ENCODE results near the gene PHF11. TPM values are rescaled to one million over a fixed set of nuclear protein-coding genes. Genes with fewer than 3 reads are reported as not detected.

Gene PHF11
- total RNA-seq: 34.3 and 35.2 TPM in 2 replicates
- long read RNA-seq, transcript PHF11-202 (10 exons, 1,359 nt): major isoform, 10 of 15 reads
- long read RNA-seq, partial matches to known transcripts: 0 of 15 reads
- long read RNA-seq, other reads (novel, unspliced or antisense): 1 of 15 reads

- peak; percentile 70 for DNase-seq (ENCODE audit: low spot score, unreplicated experiment)
- Mint-ChIP-seq H3K4me3 (ENCODE audit: low read depth) (peak within 1 kb of the TSS; percentile 91), H3K9me3 (ENCODE audit: low read depth) (no peaks in the 10 kb centered on the region), H3K27me3 (no peaks in the 10 kb centered on the region), H3K27ac (peak within 1 kb of the TSS; percentile 99), H3K36me3 (ENCODE audit: insufficient read depth) (peaks cover 2% of the 10 kb centered on the region), H3K4me1 (ENCODE audit: low read depth) (peaks cover 2% of the 10 kb centered on the region)
- TF ChIP-seq CTCF (IDR thresholded peaks at IDR 0.05; ENCODE audit: unreplicated experiment): peak; percentile 50
These were observed at the start of gene PHF11 for GRCh38 chr13:49495783-49496762. Gene PHF11 (plus strand): TSS chr13:49495953. CDS start chr13:49496002, 49 bp downstream.

GRCh38 chr13:49446473-49446872, 49.3 kb upstream of the PHF11 start:
- Mint-ChIP-seq H3K27me3 (no peaks in the 10 kb centered on the region), H3K36me3 (ENCODE audit: insufficient read depth) (no peaks in the 10 kb centered on the region), H3K9me3 (ENCODE audit: low read depth) (no peaks in the 10 kb centered on the region), H3K27ac (no peak overlapping the region), H3K4me3 (ENCODE audit: low read depth) (peak overlapping the region; percentile 52), H3K4me1 (ENCODE audit: low read depth) (peaks cover 11% of the 10 kb centered on the region)
- no peak for TF ChIP-seq CTCF (IDR thresholded peaks at IDR 0.05; ENCODE audit: unreplicated experiment)
- no peak for DNase-seq (ENCODE audit: low spot score, unreplicated experiment)

GRCh38 chr13:49448753-49449152, 47.0 kb upstream of the PHF11 start:
- no peaks in the 10 kb centered on the region for H3K9me3 Mint-ChIP-seq (ENCODE audit: low read depth)
- no peak for TF ChIP-seq CTCF (IDR thresholded peaks at IDR 0.05; ENCODE audit: unreplicated experiment)
- H3K4me1 Mint-ChIP-seq (ENCODE audit: low read depth): peaks cover 7% of the 10 kb centered on the region
- H3K36me3 Mint-ChIP-seq (ENCODE audit: insufficient read depth): no peaks in the 10 kb centered on the region
- H3K27ac Mint-ChIP-seq: no peak overlapping the region
- no peak for DNase-seq (ENCODE audit: low spot score, unreplicated experiment)
- H3K4me3 Mint-ChIP-seq (ENCODE audit: low read depth): no peak overlapping the region
- H3K27me3 Mint-ChIP-seq: no peaks in the 10 kb centered on the region

GRCh38 chr13:49450105-49450819, 45.5 kb upstream of the PHF11 start:
- Mint-ChIP-seq H3K4me3 (ENCODE audit: low read depth) (no peak overlapping the region), H3K4me1 (ENCODE audit: low read depth) (no peaks in the 10 kb centered on the region)
- TF ChIP-seq CTCF (IDR thresholded peaks at IDR 0.05; ENCODE audit: unreplicated experiment): no peak

More at GRCh38 chr13:49450105-49450819, 45.5 kb upstream of the PHF11 start:
- H3K9me3 Mint-ChIP-seq (ENCODE audit: low read depth): no peaks in the 10 kb centered on the region
- no peak overlapping the region for H3K27ac Mint-ChIP-seq
- H3K27me3 Mint-ChIP-seq: no peaks in the 10 kb centered on the region
- DNase-seq (ENCODE audit: low spot score, unreplicated experiment): no peak
- H3K36me3 Mint-ChIP-seq (ENCODE audit: insufficient read depth): no peaks in the 10 kb centered on the region

Data from progenitor cell of endocrine pancreas (in vitro differentiated cells).